ENCODE data around the gene CNTNAP2.

The CNTNAP2 gene

DNA sequence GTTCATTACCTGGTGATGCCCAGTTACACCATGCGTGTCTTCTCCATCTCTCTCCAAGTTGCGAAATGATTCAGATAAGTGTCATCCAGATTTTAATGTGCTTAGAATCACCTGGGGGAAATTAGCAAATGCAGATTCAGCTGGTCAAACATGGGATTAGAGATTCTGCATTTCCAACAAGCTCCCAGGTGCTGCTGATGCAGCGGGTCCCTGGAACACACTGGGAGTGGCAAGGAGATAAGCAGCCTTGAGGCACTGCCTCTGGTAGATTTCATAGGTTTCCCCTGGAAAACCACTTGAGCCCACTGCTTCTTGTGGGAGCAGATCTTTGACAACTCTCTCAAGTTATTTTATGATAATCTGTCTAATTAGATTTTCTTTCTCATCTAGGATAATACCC lies 2278.0 kb downstream of the CNTNAP2 start:
- DNase-seq (ENCODE audit: low read depth, low spot score), result no peak
- no peak overlapping the region for H3K9ac ChIP-seq (ENCODE audit: insufficient read length)
- H3K27ac ChIP-seq, result no peak overlapping the region
- TF ChIP-seq POLR2AphosphoS5 (IDR thresholded peaks at IDR 0.05; ENCODE audit: borderline replicate concordance, low read depth, low read length), result no peak
- no peak overlapping the region for H3K4me3 ChIP-seq
- H3K36me3 ChIP-seq (ENCODE audit: insufficient read depth, low read length), result peaks cover 4% of the 10 kb centered on the region; the same call in 1 of the 2 replicates
- H3K9me3 ChIP-seq (ENCODE audit: low read depth, low read length), result no peaks in the 10 kb centered on the region

DNA sequence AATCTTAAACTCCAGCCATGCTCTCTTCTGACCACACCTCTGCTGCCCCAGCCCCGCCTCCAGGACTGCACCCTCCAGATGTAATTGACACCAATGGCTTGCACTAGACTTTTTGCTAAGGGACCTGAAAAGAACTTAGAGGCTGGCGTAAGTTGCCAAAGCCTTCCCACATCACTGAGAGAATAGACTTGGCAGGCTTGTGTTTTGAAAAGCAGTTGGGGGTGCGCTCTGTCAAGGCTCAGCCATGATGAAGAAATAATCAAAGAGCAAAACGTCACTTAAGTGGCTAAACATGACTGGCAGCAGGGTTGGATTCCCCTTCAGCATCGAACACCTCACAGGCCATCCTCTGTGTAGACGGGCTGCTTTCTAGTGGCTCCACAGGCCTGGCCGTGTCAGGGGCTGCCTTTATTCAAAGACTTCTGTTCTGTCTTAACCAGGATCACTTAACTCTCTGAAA lies 2278.8 kb downstream of the CNTNAP2 start:
- Histone ChIP-seq H3K4me3 (no peak overlapping the region), H3K36me3 (ENCODE audit: insufficient read depth, low read length) (no peaks in the 10 kb centered on the region), H3K9ac (ENCODE audit: insufficient read length) (no peak overlapping the region), H3K9me3 (ENCODE audit: low read depth, low read length) (no peaks in the 10 kb centered on the region), H3K27ac (no peak overlapping the region)
- TF ChIP-seq FOXP2 (optimal IDR thresholded peaks at IDR 0.05; ENCODE audit: control extremely low read depth, extremely low read length, insufficient read depth) (no peak), POLR2AphosphoS5 (IDR thresholded peaks at IDR 0.05; ENCODE audit: borderline replicate concordance, low read depth, low read length) (no peak), EZH2 (IDR thresholded peaks at IDR 0.05) (no peak)
- no peak for DNase-seq (ENCODE audit: low read depth, low spot score)

DNA sequence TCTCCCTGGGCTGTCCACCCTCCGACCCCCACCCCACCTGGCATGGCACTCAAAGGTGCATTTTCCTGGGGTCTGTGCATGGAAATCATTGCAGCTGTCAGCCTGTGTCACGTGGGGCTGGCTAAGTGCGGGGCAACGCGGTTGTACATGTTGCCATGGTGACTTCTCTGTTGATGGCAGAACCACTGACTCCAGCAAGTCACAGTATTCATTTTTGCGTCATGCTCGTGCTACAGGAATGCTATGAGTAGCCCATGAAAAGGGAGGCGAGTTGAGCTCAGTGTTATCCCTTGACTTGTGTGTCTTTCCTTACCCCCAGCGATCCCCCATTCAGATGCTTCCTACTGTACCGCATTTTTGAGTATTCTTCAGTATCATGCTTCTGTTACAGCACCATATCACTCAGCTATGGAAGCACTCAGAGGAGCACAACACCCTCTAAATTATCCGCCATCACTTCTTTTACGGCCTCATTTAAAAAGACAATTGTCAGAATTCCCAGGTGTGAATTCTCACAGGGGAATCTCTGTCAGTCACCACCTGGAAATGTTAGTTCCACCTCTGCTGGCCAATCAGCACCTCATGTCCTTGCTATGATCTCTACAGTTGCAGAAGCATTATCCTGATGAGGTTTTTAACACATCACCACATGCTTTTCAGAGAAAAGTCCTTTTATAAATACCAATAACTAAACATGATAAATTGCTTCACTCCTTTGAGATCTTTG lies 2279.6 kb downstream of the CNTNAP2 start:
- no peak for DNase-seq (ENCODE audit: low read depth, low spot score)
- Histone ChIP-seq H3K36me3 (ENCODE audit: insufficient read depth, low read length) (no peaks in the 10 kb centered on the region), H3K4me3 (no peak overlapping the region), H3K9ac (ENCODE audit: insufficient read length) (no peak overlapping the region), H3K9me3 (ENCODE audit: low read depth, low read length) (no peaks in the 10 kb centered on the region), H3K27ac (no peak overlapping the region)
- TF ChIP-seq POLR2AphosphoS5 (IDR thresholded peaks at IDR 0.05; ENCODE audit: borderline replicate concordance, low read depth, low read length), result no peak
- TF ChIP-seq FOXP2 (optimal IDR thresholded peaks at IDR 0.05; ENCODE audit: control extremely low read depth, extremely low read length, insufficient read depth), result no peak
- TF ChIP-seq EZH2 (IDR thresholded peaks at IDR 0.05), result no peak

DNA sequence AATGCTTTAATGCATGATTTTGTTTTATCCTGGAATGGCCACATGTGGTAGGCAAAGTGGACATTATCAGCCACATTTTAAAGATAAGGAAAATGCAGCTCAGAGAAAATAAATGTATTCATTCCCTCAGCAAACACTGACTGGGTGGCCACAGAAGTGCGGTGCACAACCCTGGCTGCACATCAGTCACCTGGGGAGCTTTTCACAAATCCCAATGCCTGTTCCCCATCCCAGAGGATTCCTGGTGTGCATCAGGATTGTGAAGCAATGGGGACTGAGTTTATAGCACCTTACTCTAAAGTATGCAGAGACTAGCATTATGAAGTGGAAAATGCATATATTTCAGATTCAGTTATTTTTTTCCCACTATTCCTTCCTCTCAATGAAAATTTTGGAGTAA lies 2280.5 kb downstream of the CNTNAP2 start:
- no peak for DNase-seq (ENCODE audit: low read depth, low spot score)
- TF ChIP-seq FOXP2 (optimal IDR thresholded peaks at IDR 0.05; ENCODE audit: control extremely low read depth, extremely low read length, insufficient read depth) (no peak), POLR2AphosphoS5 (IDR thresholded peaks at IDR 0.05; ENCODE audit: borderline replicate concordance, low read depth, low read length) (no peak), EZH2 (IDR thresholded peaks at IDR 0.05) (no peak)

DNA sequence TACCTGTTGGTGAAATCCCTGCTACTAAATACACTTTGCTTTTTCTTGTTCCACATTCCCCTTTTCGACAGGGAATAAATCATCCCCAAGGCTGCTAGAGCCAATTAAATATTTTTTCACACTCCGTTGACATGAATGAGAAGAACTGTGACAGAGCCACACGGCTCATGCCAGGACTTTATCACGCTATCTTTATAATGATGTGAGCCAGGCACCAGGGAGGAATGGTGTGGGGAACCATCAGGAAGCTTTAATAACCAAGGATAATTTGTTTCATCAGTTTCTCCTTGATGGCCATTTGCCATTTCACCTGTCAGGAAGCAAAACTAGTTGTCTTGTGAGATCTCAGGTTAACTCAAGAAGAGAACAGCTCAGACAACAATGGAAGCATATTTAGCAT lies 2280.9 kb downstream of the CNTNAP2 start:
- Histone ChIP-seq H3K27ac (no peak overlapping the region), H3K4me3 (no peak overlapping the region), H3K9me3 (ENCODE audit: low read depth, low read length) (no peaks in the 10 kb centered on the region), H3K36me3 (ENCODE audit: insufficient read depth, low read length) (no peaks in the 10 kb centered on the region), H3K9ac (ENCODE audit: insufficient read length) (no peak overlapping the region)
- TF ChIP-seq FOXP2 (optimal IDR thresholded peaks at IDR 0.05; ENCODE audit: control extremely low read depth, extremely low read length, insufficient read depth) (no peak), EZH2 (IDR thresholded peaks at IDR 0.05) (no peak), POLR2AphosphoS5 (IDR thresholded peaks at IDR 0.05; ENCODE audit: borderline replicate concordance, low read depth, low read length) (no peak)
- DNase-seq (ENCODE audit: low read depth, low spot score), result no peak

More for the DNA sequence above, 2280.5 kb downstream of the CNTNAP2 start:
- Histone ChIP-seq H3K36me3 (ENCODE audit: insufficient read depth, low read length) (no peaks in the 10 kb centered on the region), H3K9me3 (ENCODE audit: low read depth, low read length) (no peaks in the 10 kb centered on the region), H3K27ac (no peak overlapping the region), H3K4me3 (no peak overlapping the region), H3K9ac (ENCODE audit: insufficient read length) (no peak overlapping the region)

DNA sequence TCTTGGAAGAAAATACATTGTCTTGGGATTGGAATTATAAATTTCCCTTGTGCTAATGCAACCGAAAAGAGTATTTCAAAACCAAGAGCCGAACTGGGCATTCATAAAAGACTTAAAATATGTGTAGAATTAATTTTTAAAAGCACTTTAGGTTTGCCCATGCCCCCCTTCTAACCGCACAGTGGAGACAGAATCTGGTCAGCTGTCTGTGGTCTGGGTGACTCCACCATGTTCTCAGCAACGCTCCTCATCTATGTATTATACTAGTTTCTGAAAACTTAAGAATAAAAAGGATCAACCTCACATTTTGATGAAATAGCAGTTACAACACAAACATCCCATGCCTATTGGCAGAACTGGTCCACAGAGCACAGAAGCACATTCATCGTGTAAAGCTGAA lies 2281.4 kb downstream of the CNTNAP2 start:
- no peak for DNase-seq (ENCODE audit: low read depth, low spot score)
- H3K36me3 ChIP-seq (ENCODE audit: insufficient read depth, low read length), result no peaks in the 10 kb centered on the region
- TF ChIP-seq FOXP2 (optimal IDR thresholded peaks at IDR 0.05; ENCODE audit: control extremely low read depth, extremely low read length, insufficient read depth), result no peak
- no peak for TF ChIP-seq POLR2AphosphoS5 (IDR thresholded peaks at IDR 0.05; ENCODE audit: borderline replicate concordance, low read depth, low read length)
- TF ChIP-seq EZH2 (IDR thresholded peaks at IDR 0.05), result no peak
- H3K9ac ChIP-seq (ENCODE audit: insufficient read length), result no peak overlapping the region
- no peaks in the 10 kb centered on the region for H3K9me3 ChIP-seq (ENCODE audit: low read depth, low read length)
- H3K27ac ChIP-seq, result no peak overlapping the region
- no peak overlapping the region for H3K4me3 ChIP-seq

DNA sequence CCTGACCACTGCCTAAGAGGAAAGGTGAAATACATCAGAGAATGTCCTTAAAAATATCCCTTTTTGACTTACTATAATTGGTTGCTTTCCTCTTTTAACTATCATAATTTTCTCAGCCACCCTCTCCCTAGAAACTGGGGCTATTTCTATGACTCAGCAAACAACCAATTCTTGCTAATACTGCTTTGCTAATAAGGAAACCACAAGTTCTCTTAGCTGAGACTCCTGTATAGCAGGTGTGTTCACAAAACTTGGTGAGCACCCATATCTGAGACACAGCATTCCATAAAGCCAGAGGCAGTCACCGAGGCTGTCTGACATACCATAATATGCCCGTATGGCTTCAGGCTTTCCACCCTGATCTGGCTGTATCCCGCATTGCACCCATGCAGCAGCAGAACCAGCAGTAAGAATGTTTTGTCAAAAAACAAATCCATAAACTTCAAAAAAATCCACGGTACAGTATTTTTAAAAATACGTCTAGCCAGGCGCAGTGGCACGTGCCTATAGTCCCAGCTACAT lies 2282.3 kb downstream of the CNTNAP2 start:
- H3K27ac ChIP-seq, result no peak overlapping the region; the same call in 1 of the 2 replicates
- H3K4me3 ChIP-seq, result no peak overlapping the region
- H3K9me3 ChIP-seq (ENCODE audit: low read depth, low read length), result no peaks in the 10 kb centered on the region
- no peak overlapping the region for H3K9ac ChIP-seq (ENCODE audit: insufficient read length)
- no peaks in the 10 kb centered on the region for H3K36me3 ChIP-seq (ENCODE audit: insufficient read depth, low read length)
- DNase-seq (ENCODE audit: low read depth, low spot score), result no peak
- no peak for TF ChIP-seq FOXP2 (optimal IDR thresholded peaks at IDR 0.05; ENCODE audit: control extremely low read depth, extremely low read length, insufficient read depth)
- TF ChIP-seq EZH2 (IDR thresholded peaks at IDR 0.05), result no peak
- TF ChIP-seq POLR2AphosphoS5 (IDR thresholded peaks at IDR 0.05; ENCODE audit: borderline replicate concordance, low read depth, low read length), result no peak

DNA sequence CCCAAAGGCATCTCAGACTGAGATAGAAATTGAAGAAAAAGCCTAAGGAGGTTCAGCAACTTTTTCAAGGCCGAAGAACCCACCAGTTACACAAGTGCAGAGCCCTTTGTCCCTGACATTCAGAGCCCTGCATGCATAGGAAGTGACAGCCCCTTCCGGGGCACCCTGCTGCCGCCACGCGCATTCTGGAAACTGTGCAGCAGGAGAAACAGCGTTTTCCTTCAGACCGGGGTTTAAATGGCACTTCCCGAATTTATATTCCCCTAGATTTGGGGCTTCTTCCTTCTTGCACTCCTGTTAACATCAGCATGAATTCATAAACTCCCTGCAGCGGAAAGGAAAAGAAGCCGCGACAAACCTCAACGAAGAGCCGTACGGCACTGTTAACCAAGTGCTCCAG lies 2283.5 kb downstream of the CNTNAP2 start:
- Histone ChIP-seq H3K36me3 (ENCODE audit: insufficient read depth, low read length) (no peaks in the 10 kb centered on the region), H3K9me3 (ENCODE audit: low read depth, low read length) (no peaks in the 10 kb centered on the region), H3K9ac (ENCODE audit: insufficient read length) (peak overlapping the region; percentile 27), H3K4me3 (peak overlapping the region; percentile 68), H3K27ac (peak overlapping the region; percentile 79)
- TF ChIP-seq EZH2 (IDR thresholded peaks at IDR 0.05) (no peak), POLR2AphosphoS5 (IDR thresholded peaks at IDR 0.05; ENCODE audit: borderline replicate concordance, low read depth, low read length) (no peak), FOXP2 (optimal IDR thresholded peaks at IDR 0.05; ENCODE audit: control extremely low read depth, extremely low read length, insufficient read depth) (no peak)
- no peak for DNase-seq (ENCODE audit: low read depth, low spot score)
